ENCODE measurements around the gene HSPA12B. TPM values are rescaled to one million over a fixed set of nuclear protein-coding genes. Genes with fewer than 3 reads are reported as not detected.
A peak's percentile ranks its signal among the peaks of the same experiment; 100 is the strongest.

The HSPA12B gene
- total RNA-seq, 4 donors from 2014 or later, result 0.64 to 4.6 (median 1.8) TPM

DNA sequence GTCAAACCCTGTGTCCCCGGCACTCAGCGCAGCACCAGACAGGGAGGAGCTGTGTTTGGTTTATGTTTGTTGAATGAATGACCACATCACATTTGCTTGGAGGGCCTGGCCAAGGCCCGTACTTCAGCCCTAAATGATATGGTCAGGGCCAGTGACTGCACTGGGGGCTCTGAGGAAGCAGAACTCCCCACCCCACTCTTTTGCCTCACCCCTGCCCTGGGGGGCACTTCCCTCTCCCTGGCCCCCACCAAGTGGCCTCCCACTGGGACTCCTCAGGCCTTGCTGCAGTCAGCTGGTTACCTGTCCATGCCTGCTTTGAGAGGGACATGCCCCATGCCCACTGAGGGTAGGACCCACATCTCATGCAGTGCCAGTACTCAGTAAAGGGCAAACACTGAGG is 32.2 kb downstream of the HSPA12B start:
- no peak for DNase-seq
- Histone ChIP-seq H3K27ac (peak overlapping the region in 3 of 4 donors; percentile 49 to 96 (median 93)), H3K4me3 (no peak overlapping the region), H3K27me3 (no peaks in the 10 kb centered on the region), H3K9me3 (no peaks in the 10 kb centered on the region), H3K36me3 (no peaks in the 10 kb centered on the region), H3K4me1 (peaks cover 21 to 79% (median 49%) of the 10 kb centered on the region in 3 donors)
- intact Hi-C loops (cut with DNase I), result no loop called here
- TF ChIP-seq POLR2A (IDR thresholded peaks at IDR 0.05) (no peak), CTCF (IDR thresholded peaks at IDR 0.05) (no peak)
- 89 to 90% methylated on average over 2 to 3 of the region's 3 CpGs for WGBS, 2 donors

GRCh38 chr20:3765171-3765882 is 32.8 kb downstream of the HSPA12B start:
- intact Hi-C loops (cut with DNase I), result no loop called here
- no peaks in the 10 kb centered on the region for H3K36me3 ChIP-seq
- H3K4me3 ChIP-seq, result peak overlapping the region in 1 of 4 donors; percentile 70
- H3K9me3 ChIP-seq, result no peaks in the 10 kb centered on the region
- no peak for DNase-seq
- peaks cover 21 to 77% (median 54%) of the 10 kb centered on the region in 3 donors for H3K4me1 ChIP-seq
- WGBS, 2 donors, result 38 to 60% methylated on average over 1 of the region's 3 CpGs
- no peaks in the 10 kb centered on the region for H3K27me3 ChIP-seq
- peak overlapping the region in 3 of 4 donors; percentile 54 to 96 (median 93) for H3K27ac ChIP-seq
- TF ChIP-seq POLR2A (IDR thresholded peaks at IDR 0.05) (no peak), CTCF (IDR thresholded peaks at IDR 0.05) (no peak)

DNA sequence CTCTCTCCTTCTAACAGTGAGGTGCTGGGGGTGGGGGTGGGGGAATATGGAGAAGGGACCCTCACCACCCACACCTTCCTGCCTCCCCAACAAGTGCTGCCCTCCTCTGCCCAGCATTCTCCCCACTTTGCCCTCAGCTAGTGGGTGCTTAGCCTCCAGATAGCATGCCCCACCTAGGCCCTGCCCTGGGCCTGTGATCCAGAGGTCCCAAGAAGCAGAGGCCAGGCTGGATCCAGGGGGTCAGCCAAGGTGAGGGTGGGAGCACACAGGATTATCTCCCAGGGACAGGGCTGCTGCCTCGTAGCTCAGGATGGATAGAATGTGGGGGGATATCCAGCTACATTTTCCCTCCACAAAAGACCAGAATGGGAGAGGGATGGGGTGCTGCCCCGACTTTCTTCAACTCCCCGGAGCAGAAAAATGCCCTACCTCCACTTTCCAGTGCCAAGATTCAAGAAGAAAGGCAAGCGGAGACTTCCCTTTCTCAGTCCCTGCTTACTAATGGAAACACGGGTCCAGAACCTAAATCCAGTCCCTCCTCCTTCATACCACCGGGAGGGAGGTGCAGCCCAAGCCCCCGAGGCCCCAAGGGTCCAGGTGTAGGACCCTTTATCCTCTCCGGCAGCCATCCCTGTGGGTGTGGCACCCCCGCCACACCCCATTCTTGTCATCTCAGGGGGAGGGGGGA is 34.1 kb downstream of the HSPA12B start:
- 9 to 20% methylated on average over 4 to 8 of the region's 9 CpGs for WGBS, 2 donors
- TF ChIP-seq POLR2A (IDR thresholded peaks at IDR 0.05) (no peak), CTCF (IDR thresholded peaks at IDR 0.05) (no peak)
- H3K4me1 ChIP-seq, result peaks cover 21 to 69% (median 51%) of the 10 kb centered on the region in 3 donors
- peak overlapping the region; percentile 10 to 96 (median 74) for H3K27ac ChIP-seq
- H3K9me3 ChIP-seq, result no peaks in the 10 kb centered on the region
- no peaks in the 10 kb centered on the region for H3K36me3 ChIP-seq
- peak overlapping the region; percentile 52 to 75 (median 68) for H3K4me3 ChIP-seq
- intact Hi-C loops (cut with DNase I), result no loop called here
- no peaks in the 10 kb centered on the region for H3K27me3 ChIP-seq
- no peak for DNase-seq

DNA sequence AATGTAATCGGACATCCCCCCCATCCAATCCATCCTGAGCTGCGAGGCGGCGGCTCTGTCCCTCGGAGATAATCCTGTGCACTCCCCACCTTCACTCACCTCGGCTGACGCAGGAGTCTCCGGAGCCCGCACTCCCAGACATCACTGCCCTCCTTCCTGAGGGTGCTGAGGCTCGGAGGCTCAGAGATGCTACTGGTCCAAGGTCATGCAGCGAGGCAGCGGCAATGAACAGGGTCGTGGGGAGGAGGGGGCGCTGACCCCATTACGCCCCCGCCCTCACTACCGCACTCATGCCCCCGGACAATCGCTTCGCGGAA is 34.6 kb downstream of the HSPA12B start:
- no peaks in the 10 kb centered on the region for H3K36me3 ChIP-seq
- no peak for DNase-seq
- no peaks in the 10 kb centered on the region for H3K9me3 ChIP-seq
- H3K27me3 ChIP-seq, result no peaks in the 10 kb centered on the region
- WGBS, 2 donors, result 4% methylated on average over 5 of the region's 21 CpGs; no CpG with 5 or more reads in 1 of the 2 donors
- no peak for TF ChIP-seq CTCF (IDR thresholded peaks at IDR 0.05)
- no peak for TF ChIP-seq POLR2A (IDR thresholded peaks at IDR 0.05)
- H3K27ac ChIP-seq, result peak overlapping the region; percentile 54 to 96 (median 90)
- intact Hi-C loops (cut with DNase I), result no loop called here
- peak overlapping the region; percentile 52 to 75 (median 68) for H3K4me3 ChIP-seq
- peaks cover 21 to 67% (median 50%) of the 10 kb centered on the region in 3 donors for H3K4me1 ChIP-seq

All from esophagus squamous epithelium (tissue), 5 donors.